Activated naive CD8-positive, alpha-beta T cell treated with anti-CD3 and anti-CD28 coated beads, Interleukin-2, amount 10 ng/mL, durations not matched to agents 7 days and 5 days (primary cell): ENCODE measurements around the gene KIRREL3. TPM values are rescaled to one million over a fixed set of nuclear protein-coding genes. Genes with fewer than 3 reads are reported as not detected.
"Not testable (repeated sequence)": the region's sequence is repeated elsewhere in the genome, so short reads cannot be mapped to it uniquely, and the experiment has no call there.

Source experiments
- ATAC-seq: fragments of 150-1000 bp; cut with Tn5 transposase; one replicate; pipeline ENCODE4 v1.10.0; 2021; ENCODE audit warnings: low read depth, moderate library complexity
- POLR2A ChIA-PET: fragments of 350-600 bp; sonication (Branson Sonifier 250); formaldehyde crosslinking; loops from one replicate; lab custom pipeline; 2021; ENCODE audit warnings: antibody characterized with exemption; lab: Charles Lee
- DNase-seq: peaks from one replicate; pipeline ENCODE4 v3.0.0; 2021
- H3K27ac Mint-ChIP-seq: one replicate; pipeline ENCODE4 v1.8.0; 2022; ENCODE audit warnings: mild to moderate bottlenecking, mixed read lengths
- H3K27me3 Mint-ChIP-seq: one replicate; pipeline ENCODE4 v1.8.0; 2022; ENCODE audit warnings: mild to moderate bottlenecking, moderate library complexity, mixed read lengths
- H3K36me3 Mint-ChIP-seq: one replicate; pipeline ENCODE4 v1.8.0; 2021; ENCODE audit warnings: mild to moderate bottlenecking, mixed read lengths
- H3K4me1 Mint-ChIP-seq: one replicate; pipeline ENCODE4 v1.8.0; 2021; ENCODE audit warnings: mixed read lengths
- H3K4me3 Mint-ChIP-seq: one replicate; pipeline ENCODE4 v1.8.0; 2022; ENCODE audit warnings: mild to moderate bottlenecking, moderate library complexity, mixed read lengths
- H3K9me3 Mint-ChIP-seq: one replicate; pipeline ENCODE4 v1.8.0; 2021; ENCODE audit warnings: mixed read lengths
- microRNA-seq: library from miRNA; unstranded; fragments of <30 nt; microRNA quantifications from one replicate; pipeline ENCODE4 v1.2.0, GENCODE V29; 2022
- total RNA-seq, 2 experiments: library from RNA; stranded (reverse); gene quantifications; one replicate each; pipeline ENCODE4 v1.2.3, GENCODE V29; 2021

The KIRREL3 gene
- total RNA-seq, 2 experiments from 2014 or later: not detected

DNA sequence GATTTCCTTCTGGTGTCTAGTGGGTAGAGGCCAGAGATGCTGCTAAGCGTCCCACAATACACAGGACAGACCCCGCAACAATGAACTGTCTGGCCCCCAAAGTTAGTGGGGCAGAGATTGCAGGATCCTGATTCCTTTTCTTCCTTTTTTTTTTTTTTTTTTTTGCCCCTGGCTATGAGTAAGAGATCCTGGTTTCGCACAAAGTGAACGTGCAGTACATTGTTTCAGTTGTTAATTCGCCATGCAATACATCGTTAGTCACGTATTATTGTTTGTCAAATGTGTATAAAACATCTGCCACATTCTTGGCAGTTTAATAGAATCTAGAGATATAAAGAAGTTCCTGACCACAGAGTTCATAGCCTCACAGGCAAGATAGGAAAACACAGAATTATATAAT lies 624.8 kb downstream of the KIRREL3 start:
- ATAC-seq (no peak), DNase-seq (no peak)
- POLR2A ChIA-PET: no interaction called here
- no peaks in the 10 kb centered on the region for H3K4me1 Mint-ChIP-seq
- H3K36me3 Mint-ChIP-seq: no peaks in the 10 kb centered on the region
- H3K27ac Mint-ChIP-seq: no peak overlapping the region
- H3K4me3 Mint-ChIP-seq: no peak overlapping the region
- H3K9me3 Mint-ChIP-seq: no peaks in the 10 kb centered on the region
- no peaks in the 10 kb centered on the region for H3K27me3 Mint-ChIP-seq

- H3K27me3 Mint-ChIP-seq, H3K9me3 Mint-ChIP-seq, POLR2A ChIA-PET, H3K4me1 Mint-ChIP-seq, ATAC-seq, H3K4me3 Mint-ChIP-seq, DNase-seq, H3K36me3 Mint-ChIP-seq, H3K27ac Mint-ChIP-seq: not testable (repeated sequence)
Measured at GRCh38 chr11:126374562-126375300, 625.8 kb downstream of the KIRREL3 start.

DNA sequence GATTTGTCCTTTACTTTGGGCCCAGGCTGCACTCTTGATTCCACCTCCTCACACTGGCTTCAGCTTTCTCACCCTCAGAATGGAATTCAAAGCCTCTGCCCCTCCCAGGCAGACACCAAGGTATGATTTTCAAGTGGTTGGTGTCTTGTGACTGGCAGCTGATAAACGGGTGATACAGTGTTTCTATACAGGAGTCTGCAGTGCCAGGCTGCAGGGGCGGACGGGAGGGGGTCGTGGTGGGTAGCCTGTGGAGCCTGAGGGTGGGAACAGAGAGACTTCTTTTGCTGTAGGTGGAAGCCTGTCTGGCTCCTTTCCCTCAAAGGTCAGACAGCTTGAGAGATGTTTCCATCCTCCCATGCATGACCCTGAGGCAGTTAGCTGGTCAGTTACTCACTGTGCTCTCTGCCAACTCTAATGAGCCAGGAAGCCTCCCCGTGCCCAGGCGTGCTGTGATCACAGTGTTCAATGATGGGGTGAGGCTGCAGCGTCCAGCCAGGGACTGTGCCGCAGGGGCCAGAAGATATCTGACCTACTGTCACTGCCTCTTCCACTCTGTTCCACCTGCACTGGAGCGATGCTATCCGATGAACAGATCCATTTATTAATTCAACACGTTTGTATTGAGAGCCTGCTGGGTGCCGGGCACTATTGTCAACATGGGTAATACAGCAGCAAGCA lies 627.0 kb downstream of the KIRREL3 start:
- H3K27ac Mint-ChIP-seq, ATAC-seq, H3K4me1 Mint-ChIP-seq, H3K27me3 Mint-ChIP-seq, DNase-seq, H3K4me3 Mint-ChIP-seq, POLR2A ChIA-PET, H3K9me3 Mint-ChIP-seq, H3K36me3 Mint-ChIP-seq: not testable (repeated sequence)

Small RNA genes within 50 kb of the gene (microRNA-seq; reads per million reads assigned to microRNA genes)
- gene MIR3167: not detected
